ENCODE data around the gene PROM1. TPM values are rescaled to one million over a fixed set of nuclear protein-coding genes. Genes with fewer than 3 reads are reported as not detected.

Gene PROM1
- total and polyA plus RNA-seq, 7 donors, result 1.8 to 29.1 (median 4.4) TPM

DNA sequence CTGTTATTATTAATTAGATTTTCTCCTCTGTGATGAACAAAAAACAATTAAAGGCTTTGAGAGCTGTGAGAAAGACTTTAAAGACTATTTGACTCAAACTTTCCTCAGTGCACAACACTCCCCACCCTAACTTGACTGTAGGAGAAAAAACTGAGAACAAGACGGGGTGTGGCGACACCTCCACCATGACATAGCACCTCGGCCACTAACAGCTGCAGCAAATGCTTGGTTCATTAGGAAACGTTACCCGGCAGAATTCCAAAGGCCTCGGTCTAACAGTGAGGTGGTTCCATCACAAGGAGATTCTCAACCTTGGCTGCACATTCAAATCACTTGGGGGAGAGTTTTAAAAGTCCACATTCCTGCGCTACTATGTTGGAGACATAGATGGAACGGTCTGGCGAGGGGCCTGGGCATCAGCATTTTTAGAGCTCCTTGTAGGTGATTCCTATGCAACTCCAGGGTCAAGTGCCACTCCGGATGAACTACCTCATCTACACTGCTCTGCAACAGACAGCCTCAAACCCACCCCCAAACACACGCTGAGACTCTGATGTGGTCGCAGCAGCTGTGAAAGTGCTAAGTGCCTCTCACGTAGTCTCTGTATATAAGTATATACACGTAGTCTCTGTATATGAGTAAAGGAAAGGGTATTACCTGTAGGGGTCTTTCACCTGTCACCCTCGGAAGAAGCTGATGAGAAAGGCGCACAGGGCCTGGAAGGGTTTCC lies 121.9 kb downstream of the PROM1 start:
- H3K27ac ChIP-seq, result no peak overlapping the region
- intact Hi-C loops (cut with DNase I), result loop anchor here (5.0 kb wide), 1 partner anchor 155 kb away; no protein-coding TSS in a partner anchor
- H3K36me3 ChIP-seq, result no peaks in the 10 kb centered on the region
- no peaks in the 10 kb centered on the region for H3K9me3 ChIP-seq
- no peaks in the 10 kb centered on the region for H3K27me3 ChIP-seq
- H3K4me3 ChIP-seq, result no peak overlapping the region
- DNase-seq, result no peak
- TF ChIP-seq POLR2AphosphoS5 (IDR thresholded peaks at IDR 0.05) (no peak), EP300 (IDR thresholded peaks at IDR 0.05) (no peak), POLR2A (IDR thresholded peaks at IDR 0.05) (no peak)
- TF ChIP-seq, protein P1, sequence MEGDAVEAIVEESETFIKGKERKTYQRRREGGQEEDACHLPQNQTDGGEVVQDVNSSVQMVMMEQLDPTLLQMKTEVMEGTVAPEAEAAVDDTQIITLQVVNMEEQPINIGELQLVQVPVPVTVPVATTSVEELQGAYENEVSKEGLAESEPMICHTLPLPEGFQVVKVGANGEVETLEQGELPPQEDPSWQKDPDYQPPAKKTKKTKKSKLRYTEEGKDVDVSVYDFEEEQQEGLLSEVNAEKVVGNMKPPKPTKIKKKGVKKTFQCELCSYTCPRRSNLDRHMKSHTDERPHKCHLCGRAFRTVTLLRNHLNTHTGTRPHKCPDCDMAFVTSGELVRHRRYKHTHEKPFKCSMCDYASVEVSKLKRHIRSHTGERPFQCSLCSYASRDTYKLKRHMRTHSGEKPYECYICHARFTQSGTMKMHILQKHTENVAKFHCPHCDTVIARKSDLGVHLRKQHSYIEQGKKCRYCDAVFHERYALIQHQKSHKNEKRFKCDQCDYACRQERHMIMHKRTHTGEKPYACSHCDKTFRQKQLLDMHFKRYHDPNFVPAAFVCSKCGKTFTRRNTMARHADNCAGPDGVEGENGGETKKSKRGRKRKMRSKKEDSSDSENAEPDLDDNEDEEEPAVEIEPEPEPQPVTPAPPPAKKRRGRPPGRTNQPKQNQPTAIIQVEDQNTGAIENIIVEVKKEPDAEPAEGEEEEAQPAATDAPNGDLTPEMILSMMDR (IDR thresholded peaks at IDR 0.05), result no peak
- 80 to 83% methylated on average over 16 of the region's 16 CpGs for WGBS, 2 donors
- peaks cover 0 to 6% (median 0%) of the 10 kb centered on the region in 4 donors for H3K4me1 ChIP-seq

DNA sequence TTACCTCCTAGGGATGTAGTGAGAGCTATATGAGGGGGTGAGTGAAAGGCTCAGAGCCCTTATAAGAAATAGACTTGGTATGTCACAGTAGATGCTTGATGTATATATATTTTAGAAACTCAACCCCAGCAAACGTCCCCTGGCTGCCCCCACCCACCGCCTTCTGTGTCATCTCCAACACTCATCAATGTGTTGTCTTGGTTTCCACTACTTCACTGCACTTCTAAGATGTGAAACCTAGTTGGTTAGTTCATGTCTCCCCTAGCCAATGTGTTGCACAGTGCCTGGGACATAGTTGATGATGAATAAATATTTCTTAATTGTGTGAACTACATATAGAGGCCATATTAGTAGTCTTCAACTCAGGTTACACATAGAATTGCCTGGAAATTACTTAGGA lies 125.3 kb downstream of the PROM1 start:
- Histone ChIP-seq H3K4me1 (peaks cover 0 to 5% (median 0%) of the 10 kb centered on the region in 4 donors), H3K27me3 (no peaks in the 10 kb centered on the region), H3K36me3 (no peaks in the 10 kb centered on the region), H3K9me3 (no peaks in the 10 kb centered on the region), H3K27ac (no peak overlapping the region), H3K4me3 (no peak overlapping the region)
- TF ChIP-seq, protein P1 (IDR thresholded peaks at IDR 0.05), result no peak
- TF ChIP-seq EP300 (IDR thresholded peaks at IDR 0.05), result no peak
- no peak for TF ChIP-seq POLR2A (IDR thresholded peaks at IDR 0.05)
- TF ChIP-seq POLR2AphosphoS5 (IDR thresholded peaks at IDR 0.05), result no peak
- no peak for DNase-seq
- 88 to 93% methylated on average over 2 of the region's 2 CpGs for WGBS, 2 donors
- intact Hi-C loops (cut with DNase I), result loop anchor here (5.0 kb wide), 1 partner anchor 476 kb away; no protein-coding TSS in a partner anchor

DNA sequence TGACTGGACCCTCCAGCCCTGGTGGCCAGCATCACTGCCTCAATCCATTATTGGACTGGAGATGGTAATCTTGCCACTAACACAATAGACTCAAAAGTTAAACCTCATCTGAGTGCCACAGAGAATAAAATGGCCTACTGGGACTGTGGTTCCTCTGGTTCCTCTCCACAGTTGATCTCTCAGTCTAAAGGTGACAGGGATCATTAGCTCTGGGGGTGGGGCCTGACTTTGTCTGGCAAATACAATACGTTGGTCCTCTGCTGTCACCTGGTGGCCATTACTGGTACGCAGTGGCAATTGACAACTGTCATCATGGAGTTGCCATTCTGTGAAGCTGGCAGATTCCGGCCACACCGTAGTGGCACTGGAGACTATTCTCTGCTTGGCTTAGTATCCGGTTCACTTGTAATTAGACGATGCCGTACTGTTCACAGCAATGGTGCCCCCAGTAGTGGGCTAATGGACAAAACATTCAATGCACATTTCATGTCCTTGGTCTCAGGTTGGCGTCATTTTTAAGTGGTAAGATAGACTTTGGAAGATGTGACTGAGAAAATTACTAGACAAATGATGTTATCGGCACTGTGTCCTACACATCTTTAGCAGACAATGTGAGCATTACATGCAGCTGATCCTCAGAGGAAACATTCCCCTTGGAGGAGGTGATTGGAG lies 127.5 kb downstream of the PROM1 start:
- intact Hi-C loops (cut with DNase I), result loop anchor here (2.0 to 5.0 kb wide), 2 partner anchors 74 to 474 kb away; no protein-coding TSS in a partner anchor
- 29 to 48% methylated on average over 9 of the region's 9 CpGs for WGBS, 2 donors

DNA sequence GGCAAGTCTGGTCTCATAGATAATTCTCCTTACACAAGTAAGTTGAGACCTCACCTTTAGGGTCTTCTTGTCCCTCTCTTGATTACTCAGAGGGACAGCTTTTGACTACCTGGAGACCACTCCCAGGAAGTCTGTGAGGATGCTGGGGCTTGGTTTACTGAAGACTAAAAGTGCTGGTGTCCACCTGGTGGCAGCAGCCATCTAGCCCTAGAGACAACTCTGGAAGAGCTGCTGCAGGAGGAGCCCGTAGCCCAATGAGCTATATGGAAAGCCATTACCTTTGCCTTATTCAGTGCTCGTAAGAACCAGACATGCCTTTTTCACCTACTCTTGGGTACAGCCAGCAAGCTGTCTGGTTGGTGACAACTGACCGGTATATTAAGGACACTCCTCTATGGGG lies 128.2 kb downstream of the PROM1 start:
- intact Hi-C loops (cut with DNase I), result loop anchor here (2.0 to 5.0 kb wide), 2 partner anchors 73 to 473 kb away; no protein-coding TSS in a partner anchor
- H3K27me3 ChIP-seq, result no peaks in the 10 kb centered on the region
- H3K27ac ChIP-seq, result no peak overlapping the region
- H3K9me3 ChIP-seq, result no peaks in the 10 kb centered on the region
- H3K4me1 ChIP-seq, result no peaks in the 10 kb centered on the region
- no peak overlapping the region for H3K4me3 ChIP-seq
- DNase-seq, result no peak
- H3K36me3 ChIP-seq, result no peaks in the 10 kb centered on the region
- 93 to 94% methylated on average over 3 of the region's 3 CpGs for WGBS, 2 donors
- TF ChIP-seq POLR2AphosphoS5 (IDR thresholded peaks at IDR 0.05) (no peak), POLR2A (IDR thresholded peaks at IDR 0.05) (no peak), EP300 (IDR thresholded peaks at IDR 0.05) (no peak)
- TF ChIP-seq, protein P1 (IDR thresholded peaks at IDR 0.05), result no peak

More for the DNA sequence above, 127.5 kb downstream of the PROM1 start:
- Histone ChIP-seq H3K27me3 (no peaks in the 10 kb centered on the region), H3K4me1 (no peaks in the 10 kb centered on the region), H3K9me3 (no peaks in the 10 kb centered on the region), H3K4me3 (no peak overlapping the region), H3K27ac (no peak overlapping the region), H3K36me3 (no peaks in the 10 kb centered on the region)
- TF ChIP-seq POLR2AphosphoS5 (IDR thresholded peaks at IDR 0.05), result no peak
- TF ChIP-seq, protein P1 (IDR thresholded peaks at IDR 0.05), result peak; percentile 53 to 88 (median 79)
- DNase-seq, result peak; percentile 73
